ENCODE results near the gene PARVG. TPM values are rescaled to one million over a fixed set of nuclear protein-coding genes. Genes with fewer than 3 reads are reported as not detected.

Gene PARVG
- total RNA-seq, 4 donors from 2014 or later, result 18.3 to 92.0 (median 46.6) TPM

- TF ChIP-seq CTCF (IDR thresholded peaks at IDR 0.05; ENCODE audit: low read depth), result no peak
Observed at GRCh38 chr22:44197271-44197670, 16.5 kb downstream of the PARVG start.

GRCh38 chr22:44199164-44199563 lies 18.4 kb downstream of the PARVG start:
- TF ChIP-seq CTCF (IDR thresholded peaks at IDR 0.05; ENCODE audit: low read depth), result no peak

- TF ChIP-seq CTCF (IDR thresholded peaks at IDR 0.05; ENCODE audit: low read depth), result no peak
Observed at GRCh38 chr22:44199866-44200265, 19.1 kb downstream of the PARVG start.

- TF ChIP-seq CTCF (IDR thresholded peaks at IDR 0.05; ENCODE audit: low read depth), result no peak
Observed at GRCh38 chr22:44200451-44200850, 19.7 kb downstream of the PARVG start.

GRCh38 chr22:44200855-44201550 lies 20.3 kb downstream of the PARVG start:
- TF ChIP-seq CTCF (IDR thresholded peaks at IDR 0.05; ENCODE audit: low read depth), result no peak

- no peak for TF ChIP-seq CTCF (IDR thresholded peaks at IDR 0.05; ENCODE audit: low read depth)
Observed at GRCh38 chr22:44201665-44202064, 20.9 kb downstream of the PARVG start.

- TF ChIP-seq CTCF (IDR thresholded peaks at IDR 0.05; ENCODE audit: low read depth), result no peak
Observed at GRCh38 chr22:44202261-44202789, 21.6 kb downstream of the PARVG start.

All from subcutaneous adipose tissue (tissue), 4 donors.